Endometrium (tissue), 2 donors: ENCODE data around the gene SPATA31D1.

ENCODE experiments used
- FAIRE-seq: peaks from 2 replicates; lab custom pipeline; 2012; peaks lifted over from hg19 to GRCh38; lab: Jason Lieb, UNC
- donor health status: control.
- donor health status: control.

Gene SPATA31D1

DNA sequence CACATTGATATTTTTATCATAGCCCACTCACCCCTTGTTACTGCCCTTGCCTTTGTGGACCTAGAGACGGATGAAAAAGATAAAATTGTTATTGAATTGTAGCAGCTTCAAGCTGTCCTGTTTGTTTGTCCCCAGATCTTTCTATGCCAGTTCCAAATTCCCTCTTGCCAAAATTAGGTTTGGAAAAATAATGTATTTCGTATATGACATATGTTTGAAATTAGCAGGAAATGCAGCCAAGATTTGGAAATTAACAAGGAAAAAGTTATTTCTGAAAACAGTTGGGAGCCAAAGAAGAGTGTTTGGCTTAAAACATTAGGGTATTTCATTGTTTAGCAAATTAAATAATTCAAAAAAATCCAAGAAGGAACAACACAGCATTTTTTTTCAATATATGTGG lies 33.5 kb downstream of the SPATA31D1 start:
- FAIRE-seq: no peak

DNA sequence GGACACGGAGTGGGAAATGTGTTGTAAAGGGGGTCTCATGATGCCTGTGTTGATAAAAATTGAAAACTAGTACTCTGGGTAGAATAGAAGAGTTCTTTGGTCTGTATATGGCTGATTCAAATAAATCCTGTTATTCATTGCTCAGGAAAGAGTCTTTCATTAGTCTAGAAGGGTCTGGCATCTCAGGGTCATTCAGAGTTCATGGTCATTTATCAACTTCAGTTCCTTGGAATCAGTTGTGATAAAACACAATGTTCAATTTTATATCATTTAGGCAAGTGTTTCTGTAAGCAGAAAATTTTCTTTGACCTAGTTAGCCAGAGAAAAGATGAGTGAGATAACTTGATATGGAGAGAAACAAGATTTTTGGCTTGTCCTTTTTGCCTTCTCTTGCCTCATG lies 36.3 kb downstream of the SPATA31D1 start:
- no peak for FAIRE-seq

DNA sequence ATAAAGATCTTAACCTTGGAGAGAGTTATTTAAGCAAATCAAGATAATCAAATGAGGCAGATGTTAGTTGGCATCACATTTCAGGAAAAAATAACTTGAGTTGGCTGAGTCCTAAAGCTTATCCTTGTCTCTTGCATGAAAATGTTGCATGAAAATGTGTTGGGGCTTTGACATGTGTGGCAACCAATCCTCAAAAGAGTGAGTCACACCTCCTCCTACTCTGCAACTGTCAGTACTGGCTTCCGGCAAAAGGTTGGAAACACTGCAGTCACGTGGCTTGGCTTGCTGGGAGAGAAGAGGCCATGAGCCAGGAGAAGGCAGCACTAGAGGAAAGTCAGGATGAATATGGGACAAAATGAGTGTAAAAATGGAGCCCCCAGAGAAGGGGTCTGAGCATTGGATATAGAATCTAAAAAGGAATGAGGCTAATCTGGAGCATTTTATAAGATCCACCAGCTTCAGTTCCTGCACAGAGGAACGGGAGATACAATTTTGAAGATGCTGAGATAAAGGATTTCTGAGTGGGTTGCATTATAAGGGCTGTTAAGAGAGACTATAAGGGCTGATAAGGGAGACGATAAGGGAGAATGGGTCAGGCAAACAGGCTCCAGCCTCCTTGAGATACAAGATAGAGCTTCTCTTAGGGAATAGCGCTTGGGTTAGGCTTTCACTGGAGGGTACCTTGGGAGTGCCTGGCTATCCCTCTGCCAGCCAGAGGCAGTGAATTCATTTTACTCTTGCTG lies 43.1 kb downstream of the SPATA31D1 start:
- FAIRE-seq: no peak

DNA sequence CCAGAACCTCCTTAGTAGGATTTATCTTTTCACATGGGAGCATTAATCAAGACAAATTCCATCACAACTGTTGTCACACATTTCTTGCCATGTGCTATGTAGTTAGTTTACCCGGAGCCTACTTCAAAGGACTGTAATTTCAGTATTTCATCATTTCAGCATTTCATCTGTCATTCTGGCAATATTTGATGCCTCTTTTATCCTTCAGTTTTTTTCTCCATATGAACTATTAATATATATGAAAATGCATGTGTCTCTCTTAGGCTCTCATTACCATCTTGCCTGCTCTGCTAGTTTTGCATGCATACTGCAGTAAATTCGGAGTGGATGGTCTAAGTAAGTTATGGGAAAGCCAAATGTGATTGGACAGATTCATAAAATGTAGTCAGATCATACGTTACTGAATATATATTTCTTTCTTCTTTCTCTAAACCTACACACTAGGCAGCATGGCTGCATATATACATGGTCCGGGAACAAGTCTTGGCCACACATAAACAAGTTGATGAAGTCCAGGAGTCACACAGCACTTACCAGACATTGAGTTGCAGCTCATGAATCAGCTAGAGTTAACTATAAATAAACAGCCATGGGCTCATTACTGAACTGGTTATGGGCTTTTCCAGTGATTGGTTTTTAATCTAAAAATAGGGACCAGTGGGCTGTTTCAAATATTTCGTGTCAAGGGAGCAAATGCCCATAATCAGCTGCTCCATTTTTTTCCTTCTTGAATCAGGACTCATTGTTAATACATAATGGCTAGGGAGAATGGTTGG lies 46.6 kb downstream of the SPATA31D1 start:
- FAIRE-seq: no peak

DNA sequence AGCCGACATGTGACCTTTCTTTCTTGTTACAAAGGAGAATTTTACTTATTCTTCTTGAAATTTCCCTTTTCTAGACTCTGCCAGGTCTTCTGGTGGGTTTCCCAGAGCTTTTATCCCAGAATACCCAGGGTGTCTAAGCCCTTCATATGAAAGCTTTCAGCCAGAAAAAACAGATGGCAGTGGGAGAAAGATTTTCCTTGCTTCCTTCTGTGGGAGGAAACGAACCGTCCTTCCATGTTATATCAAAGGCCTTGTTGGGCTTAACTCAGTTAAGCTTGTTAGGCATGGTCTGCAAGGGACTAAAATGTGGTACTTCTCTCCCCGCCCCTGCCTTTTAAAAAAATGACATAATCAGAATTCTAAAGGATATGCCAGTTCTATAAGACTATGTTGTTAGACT lies 47.5 kb downstream of the SPATA31D1 start:
- no peak for FAIRE-seq

DNA sequence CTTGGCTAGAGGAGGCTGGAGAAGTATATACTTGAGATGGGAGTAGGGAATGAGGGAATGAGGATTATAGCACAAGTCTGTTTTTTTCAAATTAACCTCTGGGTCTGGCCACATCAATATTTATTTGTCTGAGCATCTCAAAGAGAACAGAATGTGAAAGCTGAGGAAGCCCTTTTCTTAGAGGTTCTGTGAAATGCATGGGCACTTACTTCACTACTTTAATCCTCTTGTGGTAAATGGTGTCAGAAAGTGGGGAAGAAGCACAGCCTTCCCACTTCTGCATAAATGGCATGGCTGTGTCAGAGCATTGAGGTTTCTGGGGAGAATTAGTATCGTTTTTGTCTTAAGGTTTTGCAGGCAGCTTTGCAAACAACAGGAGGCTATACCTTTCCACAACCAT lies 48.6 kb downstream of the SPATA31D1 start:
- no peak for FAIRE-seq

DNA sequence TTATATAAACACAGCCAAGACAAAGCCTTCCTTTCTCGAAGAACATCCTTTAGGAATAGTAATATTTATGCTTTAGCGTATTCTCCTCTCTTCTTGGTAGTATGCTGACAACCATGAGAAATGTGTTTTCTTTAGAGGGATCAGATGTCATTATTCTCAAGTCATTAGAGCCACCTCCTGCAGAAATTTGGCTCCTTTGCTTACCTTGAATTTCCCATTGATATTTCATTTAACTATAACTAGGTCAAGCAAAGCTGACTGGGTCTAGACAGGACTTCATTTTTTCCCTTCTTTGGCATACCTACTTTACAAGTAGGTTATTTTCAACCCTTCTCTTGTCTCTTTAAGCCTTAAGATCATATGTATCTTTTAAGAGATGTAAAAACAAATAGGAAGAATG lies 50.3 kb downstream of the SPATA31D1 start:
- no peak for FAIRE-seq
